HepG2 (cell line): ENCODE data around the gene PLA2G4F.

Experiments used
- CREB1 ChIP-seq, 2 experiments: fragments of 450-650 bp in 1 of 2; IDR thresholded peaks; 2 replicates each; pipeline ENCODE4 v1.6.1; 2016 to 2017; ENCODE audit warnings: control low read depth in 1 of 2, mild to moderate bottlenecking in 1 of 2, missing compliant biosample characterization in 1 of 2, missing genetic modification characterization in 1 of 2
- MEIS1 ChIP-seq: sonication (generic); formaldehyde crosslinking; IDR thresholded peaks from 2 replicates; pipeline ENCODE4 v1.9.0; 2021; ENCODE audit warnings: mild to moderate bottlenecking, missing genetic modification reagents, moderate library complexity, borderline replicate concordance
- NR2F1 ChIP-seq, 2 experiments: fragments of 450-650 bp in 1 of 2; formaldehyde crosslinking in 1 of 2; IDR thresholded peaks; 2 replicates each; pipeline versions ENCODE4 v1.5.0 to v1.6.1; 2016 to 2020; ENCODE audit warnings: mild to moderate bottlenecking in 1 of 2, missing compliant biosample characterization in 1 of 2, missing genetic modification reagents in 1 of 2, moderate library complexity in 1 of 2
- POLR2AphosphoS5 ChIP-seq: IDR thresholded peaks from 2 replicates; pipeline ENCODE4 v1.6.1; 2012; ENCODE audit warnings: low read depth, low read length
- RBAK ChIP-seq: sonication (generic); formaldehyde crosslinking; IDR thresholded peaks from 2 replicates; pipeline ENCODE4 v1.5.1; 2020; ENCODE audit warnings: mild to moderate bottlenecking, missing genetic modification reagents
- ZFP37 ChIP-seq: sonication (generic); formaldehyde crosslinking; IDR thresholded peaks from 2 replicates; pipeline ENCODE4 v1.4.0; 2020; ENCODE audit warnings: missing genetic modification reagents, borderline replicate concordance
- TF ChIP-seq, protein P1 (sequence below): sonication (generic); formaldehyde crosslinking; IDR thresholded peaks from 2 replicates; pipeline ENCODE4 v1.5.0; 2020; ENCODE audit warnings: mild to moderate bottlenecking, missing genetic modification reagents, moderate library complexity
- TF ChIP-seq, protein P2 (sequence below): sonication (generic); formaldehyde crosslinking; IDR thresholded peaks from 2 replicates; pipeline ENCODE4 v1.4.0; 2020; ENCODE audit warnings: missing genetic modification reagents
- TF ChIP-seq, protein P3 (sequence below): sonication (generic); formaldehyde crosslinking; IDR thresholded peaks from 2 replicates; pipeline ENCODE4 v1.9.0; 2022; ENCODE audit warnings: missing genetic modification reagents, mild to moderate bottlenecking, borderline replicate concordance
- TF ChIP-seq, protein P4 (sequence below), 2 experiments: sonication (generic) in 1 of 2; formaldehyde crosslinking in 1 of 2; IDR thresholded peaks; 2 replicates each; pipeline versions ENCODE4 v1.5.1 to v1.6.1; 2011 to 2020; ENCODE audit warnings: borderline replicate concordance in 1 of 2, low read depth in 1 of 2, low read length in 1 of 2, mild to moderate bottlenecking in 1 of 2, missing genetic modification reagents in 1 of 2, moderate library complexity in 1 of 2
- TF ChIP-seq, protein P5 (sequence below): sonication (generic); formaldehyde crosslinking; IDR thresholded peaks from 2 replicates; pipeline ENCODE4 v1.5.0; 2020; ENCODE audit warnings: missing genetic modification reagents

DNA sequence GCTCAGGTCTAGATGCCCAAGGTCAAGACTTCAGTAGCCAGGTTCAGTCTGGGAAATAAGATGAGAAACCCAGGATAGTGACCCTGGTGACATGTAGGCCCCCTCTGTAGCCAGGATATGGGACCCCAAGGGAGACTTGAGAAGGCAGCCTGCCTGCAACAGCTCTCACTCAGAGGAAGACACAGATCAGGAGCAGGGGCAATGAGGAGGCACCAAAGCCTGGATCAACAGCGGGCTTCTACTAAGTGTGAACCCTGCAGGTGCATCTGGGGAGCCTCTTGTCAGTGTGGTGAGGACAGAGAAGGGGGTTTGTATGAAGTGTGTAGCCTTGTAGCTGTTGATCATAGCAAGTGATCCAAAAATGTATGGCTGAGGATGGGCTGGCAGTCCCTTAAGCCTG is 25.4 kb downstream of the PLA2G4F start:
- TF ChIP-seq CREB1 (IDR thresholded peaks at IDR 0.05) (no peak), CREB1 (CRISPR knock-in tag; IDR thresholded peaks at IDR 0.05) (no peak), POLR2AphosphoS5 (no peak), MEIS1 (CRISPR knock-in tag) (no peak), RBAK (CRISPR knock-in tag) (no peak), NR2F1 (CRISPR knock-in tag; IDR thresholded peaks at IDR 0.05) (no peak), ZFP37 (CRISPR knock-in tag) (no peak)
- TF ChIP-seq, protein P1, sequence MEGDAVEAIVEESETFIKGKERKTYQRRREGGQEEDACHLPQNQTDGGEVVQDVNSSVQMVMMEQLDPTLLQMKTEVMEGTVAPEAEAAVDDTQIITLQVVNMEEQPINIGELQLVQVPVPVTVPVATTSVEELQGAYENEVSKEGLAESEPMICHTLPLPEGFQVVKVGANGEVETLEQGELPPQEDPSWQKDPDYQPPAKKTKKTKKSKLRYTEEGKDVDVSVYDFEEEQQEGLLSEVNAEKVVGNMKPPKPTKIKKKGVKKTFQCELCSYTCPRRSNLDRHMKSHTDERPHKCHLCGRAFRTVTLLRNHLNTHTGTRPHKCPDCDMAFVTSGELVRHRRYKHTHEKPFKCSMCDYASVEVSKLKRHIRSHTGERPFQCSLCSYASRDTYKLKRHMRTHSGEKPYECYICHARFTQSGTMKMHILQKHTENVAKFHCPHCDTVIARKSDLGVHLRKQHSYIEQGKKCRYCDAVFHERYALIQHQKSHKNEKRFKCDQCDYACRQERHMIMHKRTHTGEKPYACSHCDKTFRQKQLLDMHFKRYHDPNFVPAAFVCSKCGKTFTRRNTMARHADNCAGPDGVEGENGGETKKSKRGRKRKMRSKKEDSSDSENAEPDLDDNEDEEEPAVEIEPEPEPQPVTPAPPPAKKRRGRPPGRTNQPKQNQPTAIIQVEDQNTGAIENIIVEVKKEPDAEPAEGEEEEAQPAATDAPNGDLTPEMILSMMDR: no peak
- TF ChIP-seq, protein P2, sequence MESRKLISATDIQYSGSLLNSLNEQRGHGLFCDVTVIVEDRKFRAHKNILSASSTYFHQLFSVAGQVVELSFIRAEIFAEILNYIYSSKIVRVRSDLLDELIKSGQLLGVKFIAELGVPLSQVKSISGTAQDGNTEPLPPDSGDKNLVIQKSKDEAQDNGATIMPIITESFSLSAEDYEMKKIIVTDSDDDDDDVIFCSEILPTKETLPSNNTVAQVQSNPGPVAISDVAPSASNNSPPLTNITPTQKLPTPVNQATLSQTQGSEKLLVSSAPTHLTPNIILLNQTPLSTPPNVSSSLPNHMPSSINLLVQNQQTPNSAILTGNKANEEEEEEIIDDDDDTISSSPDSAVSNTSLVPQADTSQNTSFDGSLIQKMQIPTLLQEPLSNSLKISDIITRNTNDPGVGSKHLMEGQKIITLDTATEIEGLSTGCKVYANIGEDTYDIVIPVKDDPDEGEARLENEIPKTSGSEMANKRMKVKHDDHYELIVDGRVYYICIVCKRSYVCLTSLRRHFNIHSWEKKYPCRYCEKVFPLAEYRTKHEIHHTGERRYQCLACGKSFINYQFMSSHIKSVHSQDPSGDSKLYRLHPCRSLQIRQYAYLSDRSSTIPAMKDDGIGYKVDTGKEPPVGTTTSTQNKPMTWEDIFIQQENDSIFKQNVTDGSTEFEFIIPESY (CRISPR knock-in tag): no peak
- TF ChIP-seq, protein P3, sequence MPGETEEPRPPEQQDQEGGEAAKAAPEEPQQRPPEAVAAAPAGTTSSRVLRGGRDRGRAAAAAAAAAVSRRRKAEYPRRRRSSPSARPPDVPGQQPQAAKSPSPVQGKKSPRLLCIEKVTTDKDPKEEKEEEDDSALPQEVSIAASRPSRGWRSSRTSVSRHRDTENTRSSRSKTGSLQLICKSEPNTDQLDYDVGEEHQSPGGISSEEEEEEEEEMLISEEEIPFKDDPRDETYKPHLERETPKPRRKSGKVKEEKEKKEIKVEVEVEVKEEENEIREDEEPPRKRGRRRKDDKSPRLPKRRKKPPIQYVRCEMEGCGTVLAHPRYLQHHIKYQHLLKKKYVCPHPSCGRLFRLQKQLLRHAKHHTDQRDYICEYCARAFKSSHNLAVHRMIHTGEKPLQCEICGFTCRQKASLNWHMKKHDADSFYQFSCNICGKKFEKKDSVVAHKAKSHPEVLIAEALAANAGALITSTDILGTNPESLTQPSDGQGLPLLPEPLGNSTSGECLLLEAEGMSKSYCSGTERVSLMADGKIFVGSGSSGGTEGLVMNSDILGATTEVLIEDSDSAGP (CRISPR knock-in tag): no peak
- TF ChIP-seq, protein P4, sequence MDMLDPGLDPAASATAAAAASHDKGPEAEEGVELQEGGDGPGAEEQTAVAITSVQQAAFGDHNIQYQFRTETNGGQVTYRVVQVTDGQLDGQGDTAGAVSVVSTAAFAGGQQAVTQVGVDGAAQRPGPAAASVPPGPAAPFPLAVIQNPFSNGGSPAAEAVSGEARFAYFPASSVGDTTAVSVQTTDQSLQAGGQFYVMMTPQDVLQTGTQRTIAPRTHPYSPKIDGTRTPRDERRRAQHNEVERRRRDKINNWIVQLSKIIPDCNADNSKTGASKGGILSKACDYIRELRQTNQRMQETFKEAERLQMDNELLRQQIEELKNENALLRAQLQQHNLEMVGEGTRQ (IDR thresholded peaks at IDR 0.05; ENCODE audit: low read depth, low read length): no peak
- TF ChIP-seq, protein P4 (CRISPR knock-in tag; IDR thresholded peaks at IDR 0.05; ENCODE audit: borderline replicate concordance): no peak
- TF ChIP-seq, protein P5, sequence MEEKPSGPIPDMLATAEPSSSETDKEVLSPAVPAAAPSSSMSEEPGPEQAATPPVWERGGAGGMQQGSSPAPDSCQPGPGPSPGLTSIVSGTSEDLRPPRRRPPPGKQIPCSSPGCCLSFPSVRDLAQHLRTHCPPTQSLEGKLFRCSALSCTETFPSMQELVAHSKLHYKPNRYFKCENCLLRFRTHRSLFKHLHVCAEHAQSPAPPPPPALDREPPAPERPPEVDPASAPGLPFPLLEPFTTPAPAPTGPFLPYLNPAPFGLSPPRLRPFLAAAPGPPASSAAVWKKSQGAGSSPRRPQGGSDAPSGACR: no peak
